ENCODE measurements around the gene DACT3.

The DACT3 gene

GRCh38 chr19:46608178-46608577 is 52.8 kb downstream of the DACT3 start:
- Histone ChIP-seq H3K4me3 (ENCODE audit: low read depth in 1 of 2, low read length in 1 of 2) (no peak overlapping the region), H3K27me3 (peaks cover 13% of the 10 kb centered on the region), H3K27ac (no peak overlapping the region), H3K36me3 (peaks cover 62% of the 10 kb centered on the region), H3K9me3 (no peaks in the 10 kb centered on the region), H3K4me1 (ENCODE audit: control insufficient read depth in 1 of 2, insufficient read depth in 1 of 2, low read depth in 1 of 2, low read length in 1 of 2) (peaks cover 5 to 6% of the 10 kb centered on the region in 2 experiments)
- no peak for TF ChIP-seq CTCF (IDR thresholded peaks at IDR 0.05)

- Histone ChIP-seq H3K27me3 (peaks cover 11% of the 10 kb centered on the region), H3K4me1 (ENCODE audit: control insufficient read depth in 1 of 2, insufficient read depth in 1 of 2, low read depth in 1 of 2, low read length in 1 of 2) (peaks cover 13 to 14% of the 10 kb centered on the region in 2 experiments), H3K36me3 (peaks cover 62% of the 10 kb centered on the region), H3K27ac (no peak overlapping the region), H3K9me3 (no peaks in the 10 kb centered on the region), H3K4me3 (ENCODE audit: low read depth in 1 of 2, low read length in 1 of 2) (no peak overlapping the region)
- TF ChIP-seq CTCF (IDR thresholded peaks at IDR 0.05), result no peak
Measured at GRCh38 chr19:46607448-46607841, 53.5 kb downstream of the DACT3 start.

GRCh38 chr19:46606681-46607447 is 54.1 kb downstream of the DACT3 start:
- no peak for TF ChIP-seq CTCF (IDR thresholded peaks at IDR 0.05)
- Histone ChIP-seq H3K9me3 (no peaks in the 10 kb centered on the region), H3K36me3 (peaks cover 62% of the 10 kb centered on the region), H3K27me3 (peaks cover 5% of the 10 kb centered on the region), H3K4me1 (ENCODE audit: control insufficient read depth in 1 of 2, insufficient read depth in 1 of 2, low read depth in 1 of 2, low read length in 1 of 2) (peaks cover 19 to 20% of the 10 kb centered on the region in 2 experiments), H3K4me3 (ENCODE audit: low read depth in 1 of 2, low read length in 1 of 2) (no peak overlapping the region), H3K27ac (no peak overlapping the region)

- TF ChIP-seq CTCF (IDR thresholded peaks at IDR 0.05), result no peak
- no peak overlapping the region for H3K27ac ChIP-seq
- H3K4me1 ChIP-seq (ENCODE audit: control insufficient read depth in 1 of 2, insufficient read depth in 1 of 2, low read depth in 1 of 2, low read length in 1 of 2), result peaks cover 22 to 24% of the 10 kb centered on the region in 2 experiments
- H3K36me3 ChIP-seq, result peaks cover 62% of the 10 kb centered on the region
- no peaks in the 10 kb centered on the region for H3K27me3 ChIP-seq
- H3K4me3 ChIP-seq (ENCODE audit: low read depth in 1 of 2, low read length in 1 of 2), result no peak overlapping the region
- H3K9me3 ChIP-seq, result no peaks in the 10 kb centered on the region
Measured at GRCh38 chr19:46606019-46606418, 55.0 kb downstream of the DACT3 start.

- no peak for TF ChIP-seq CTCF (IDR thresholded peaks at IDR 0.05)
- Histone ChIP-seq H3K9me3 (no peaks in the 10 kb centered on the region), H3K36me3 (peaks cover 56% of the 10 kb centered on the region), H3K27me3 (no peaks in the 10 kb centered on the region), H3K4me3 (ENCODE audit: low read depth in 1 of 2, low read length in 1 of 2) (no peak overlapping the region), H3K27ac (no peak overlapping the region), H3K4me1 (ENCODE audit: control insufficient read depth in 1 of 2, insufficient read depth in 1 of 2, low read depth in 1 of 2, low read length in 1 of 2) (peaks cover 22 to 25% of the 10 kb centered on the region in 2 experiments)
Measured at GRCh38 chr19:46605356-46605821, 55.6 kb downstream of the DACT3 start.

Measured in neutrophil (primary cell).